HUES64 (cell line): ENCODE measurements around the gene POLR2A.

ENCODE experiments used
- H3K27ac ChIP-seq: 2 replicates; pipeline ENCODE4 v1.7.0; 2013; ENCODE audit warnings: low read depth, low read length, inconsistent platforms
- H3K27me3 ChIP-seq: 2 replicates; pipeline ENCODE4 v1.6.1; 2013; ENCODE audit warnings: mild to moderate bottlenecking, low read length; ENCODE audit not compliant: insufficient read depth
- H3K36me3 ChIP-seq: 2 replicates; pipeline ENCODE4 v1.6.1; 2013; ENCODE audit warnings: mild to moderate bottlenecking, low read length; ENCODE audit not compliant: insufficient read depth
- H3K4me1 ChIP-seq: 2 replicates; pipeline ENCODE4 v1.6.1; 2013; ENCODE audit warnings: mild to moderate bottlenecking, low read length, moderate library complexity; ENCODE audit not compliant: insufficient read depth
- H3K4me3 ChIP-seq: 2 replicates; pipeline ENCODE4 v1.5.1; 2013; ENCODE audit warnings: mild to moderate bottlenecking, low read length, moderate library complexity
- H3K9ac ChIP-seq: 2 replicates; pipeline ENCODE4 v1.6.1; 2013; ENCODE audit warnings: mild to moderate bottlenecking, low read depth, low read length
- H3K9me3 ChIP-seq: 2 replicates; pipeline ENCODE4 v1.6.1; 2013; ENCODE audit warnings: low read depth, low read length; ENCODE audit not compliant: insufficient read depth
- WGBS: fragments of 150-250, 120-280 bp; methylation state at CpG from one replicate; pipeline ENCODE4 v1.1.7; 2013; ENCODE audit warnings: missing lambda C conversion rate; 5-methylcytosine and 5-hydroxymethylcytosine counted together

Gene POLR2A

DNA sequence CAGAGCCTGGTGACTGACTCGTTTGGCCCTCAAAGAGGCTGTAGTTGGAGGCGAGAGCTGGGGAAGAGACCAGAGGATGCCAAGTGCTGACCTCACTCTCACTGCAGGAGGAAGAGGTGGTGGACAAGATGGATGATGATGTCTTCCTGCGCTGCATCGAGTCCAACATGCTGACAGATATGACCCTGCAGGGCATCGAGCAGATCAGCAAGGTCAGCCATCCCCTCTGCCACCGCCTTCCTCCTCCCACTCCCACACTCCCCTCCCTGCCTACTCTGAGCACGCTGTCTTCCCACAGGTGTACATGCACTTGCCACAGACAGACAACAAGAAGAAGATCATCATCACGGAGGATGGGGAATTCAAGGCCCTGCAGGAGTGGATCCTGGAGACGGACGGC lies 26.9 kb downstream of the POLR2A start:
- H3K9me3 ChIP-seq = no peaks in the 10 kb centered on the region
- peaks cover 82% of the 10 kb centered on the region for H3K36me3 ChIP-seq
- no peak overlapping the region for H3K9ac ChIP-seq
- H3K4me3 ChIP-seq = no peak overlapping the region
- H3K4me1 ChIP-seq = no peaks in the 10 kb centered on the region
- H3K27ac ChIP-seq = no peak overlapping the region
- WGBS = 94% methylated on average over 10 of the region's 10 CpGs
- H3K27me3 ChIP-seq = no peaks in the 10 kb centered on the region

DNA sequence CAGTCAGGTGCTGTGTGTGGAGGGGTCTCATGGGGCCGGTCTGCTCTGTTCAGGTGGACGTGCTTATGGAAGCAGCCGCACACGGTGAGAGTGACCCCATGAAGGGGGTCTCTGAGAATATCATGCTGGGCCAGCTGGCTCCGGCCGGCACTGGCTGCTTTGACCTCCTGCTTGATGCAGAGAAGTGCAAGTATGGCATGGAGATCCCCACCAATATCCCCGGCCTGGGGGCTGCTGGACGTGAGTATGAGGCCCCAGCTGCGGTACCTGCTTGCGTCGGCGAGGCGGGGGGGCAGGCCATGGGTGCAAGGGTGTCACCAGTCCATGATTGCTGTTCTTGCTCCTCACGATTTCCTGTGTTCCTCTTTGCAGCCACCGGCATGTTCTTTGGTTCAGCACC lies 27.9 kb downstream of the POLR2A start:
- H3K4me1 ChIP-seq = no peaks in the 10 kb centered on the region
- H3K36me3 ChIP-seq = peaks cover 74% of the 10 kb centered on the region
- H3K4me3 ChIP-seq = no peak overlapping the region
- no peaks in the 10 kb centered on the region for H3K27me3 ChIP-seq
- no peak overlapping the region for H3K27ac ChIP-seq
- no peak overlapping the region for H3K9ac ChIP-seq
- WGBS = 95% methylated on average over 15 of the region's 15 CpGs
- H3K9me3 ChIP-seq = no peaks in the 10 kb centered on the region

DNA sequence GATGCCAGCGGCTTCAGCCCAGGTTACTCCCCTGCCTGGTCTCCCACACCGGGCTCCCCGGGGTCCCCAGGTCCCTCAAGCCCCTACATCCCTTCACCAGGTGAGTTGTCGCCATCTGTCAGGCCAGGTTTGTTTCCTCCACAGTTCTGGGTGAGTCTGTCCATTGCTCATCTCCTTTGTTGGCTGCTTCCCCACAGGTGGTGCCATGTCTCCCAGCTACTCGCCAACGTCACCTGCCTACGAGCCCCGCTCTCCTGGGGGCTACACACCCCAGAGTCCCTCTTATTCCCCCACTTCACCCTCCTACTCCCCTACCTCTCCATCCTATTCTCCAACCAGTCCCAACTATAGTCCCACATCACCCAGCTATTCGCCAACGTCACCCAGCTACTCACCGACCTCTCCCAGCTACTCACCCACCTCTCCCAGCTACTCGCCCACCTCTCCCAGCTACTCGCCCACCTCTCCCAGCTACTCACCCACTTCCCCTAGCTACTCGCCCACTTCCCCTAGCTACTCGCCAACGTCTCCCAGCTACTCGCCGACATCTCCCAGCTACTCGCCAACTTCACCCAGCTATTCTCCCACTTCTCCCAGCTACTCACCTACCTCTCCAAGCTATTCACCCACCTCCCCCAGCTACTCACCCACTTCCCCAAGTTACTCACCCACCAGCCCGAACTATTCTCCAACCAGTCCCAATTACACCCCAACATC lies 28.8 kb downstream of the POLR2A start:
- Histone ChIP-seq H3K9ac (no peak overlapping the region), H3K36me3 (peaks cover 65% of the 10 kb centered on the region), H3K27ac (no peak overlapping the region), H3K4me1 (no peaks in the 10 kb centered on the region), H3K27me3 (no peaks in the 10 kb centered on the region), H3K9me3 (no peaks in the 10 kb centered on the region), H3K4me3 (no peak overlapping the region)
- 91% methylated on average over 20 of the region's 20 CpGs for WGBS

DNA sequence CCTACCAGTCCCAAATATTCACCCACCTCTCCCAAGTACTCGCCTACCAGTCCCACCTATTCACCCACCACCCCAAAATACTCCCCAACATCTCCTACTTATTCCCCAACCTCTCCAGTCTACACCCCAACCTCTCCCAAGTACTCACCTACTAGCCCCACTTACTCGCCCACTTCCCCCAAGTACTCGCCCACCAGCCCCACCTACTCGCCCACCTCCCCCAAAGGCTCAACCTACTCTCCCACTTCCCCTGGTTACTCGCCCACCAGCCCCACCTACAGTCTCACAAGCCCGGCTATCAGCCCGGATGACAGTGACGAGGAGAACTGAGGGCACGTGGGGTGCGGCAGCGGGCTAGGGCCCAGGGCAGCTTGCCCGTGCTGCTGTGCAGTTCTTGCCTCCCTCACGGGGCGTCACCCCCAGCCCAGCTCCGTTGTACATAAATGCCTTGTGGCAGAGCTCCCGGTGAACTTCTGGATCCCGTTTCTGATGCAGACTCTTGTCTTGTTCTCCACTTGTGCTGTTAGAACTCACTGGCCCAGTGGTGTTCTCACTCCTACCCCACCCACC lies 29.8 kb downstream of the POLR2A start:
- Histone ChIP-seq H3K36me3 (peaks cover 56% of the 10 kb centered on the region), H3K4me1 (no peaks in the 10 kb centered on the region), H3K9ac (no peak overlapping the region), H3K27ac (no peak overlapping the region), H3K9me3 (no peaks in the 10 kb centered on the region), H3K4me3 (no peak overlapping the region), H3K27me3 (no peaks in the 10 kb centered on the region)
- WGBS = 90% methylated on average over 17 of the region's 17 CpGs

DNA sequence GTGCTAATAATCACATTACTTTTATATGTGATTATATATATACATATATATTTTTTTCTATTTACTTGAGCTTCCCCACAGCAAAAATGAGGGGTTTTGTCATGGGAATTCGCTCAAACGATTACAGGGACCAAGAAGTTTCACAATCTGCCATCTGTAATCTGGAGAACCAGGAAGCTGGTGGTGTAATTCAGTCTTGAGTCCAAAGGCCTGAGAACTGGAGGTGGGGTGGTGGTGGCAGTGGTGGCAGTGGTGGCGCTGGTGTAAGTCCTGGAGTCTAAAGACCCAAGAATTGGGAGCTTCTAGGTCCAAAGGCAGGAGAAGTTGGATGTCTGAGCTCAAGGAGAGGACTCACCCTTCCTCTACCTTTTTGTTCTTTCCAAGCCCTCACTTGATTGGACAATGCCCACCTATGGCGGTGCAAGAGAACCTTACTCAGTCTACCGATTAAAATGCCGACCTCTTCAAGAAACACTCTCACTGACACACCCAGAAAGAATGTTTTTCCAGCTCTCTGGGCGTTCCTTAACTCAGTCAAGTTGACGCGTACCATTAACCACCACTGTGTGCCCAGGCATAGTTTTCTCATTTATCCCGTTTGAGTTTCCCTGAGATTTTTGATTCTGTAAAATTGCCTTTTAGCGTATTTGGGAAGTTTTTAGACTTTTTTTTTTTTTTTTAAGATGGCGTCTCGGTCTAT lies 31.9 kb downstream of the POLR2A start:
- peaks cover 35% of the 10 kb centered on the region for H3K36me3 ChIP-seq
- H3K9me3 ChIP-seq = no peaks in the 10 kb centered on the region
- no peak overlapping the region for H3K4me3 ChIP-seq
- H3K4me1 ChIP-seq = no peaks in the 10 kb centered on the region
- H3K27ac ChIP-seq = no peak overlapping the region
- H3K27me3 ChIP-seq = no peaks in the 10 kb centered on the region
- WGBS = 91% methylated on average over 13 of the region's 13 CpGs
- no peak overlapping the region for H3K9ac ChIP-seq

DNA sequence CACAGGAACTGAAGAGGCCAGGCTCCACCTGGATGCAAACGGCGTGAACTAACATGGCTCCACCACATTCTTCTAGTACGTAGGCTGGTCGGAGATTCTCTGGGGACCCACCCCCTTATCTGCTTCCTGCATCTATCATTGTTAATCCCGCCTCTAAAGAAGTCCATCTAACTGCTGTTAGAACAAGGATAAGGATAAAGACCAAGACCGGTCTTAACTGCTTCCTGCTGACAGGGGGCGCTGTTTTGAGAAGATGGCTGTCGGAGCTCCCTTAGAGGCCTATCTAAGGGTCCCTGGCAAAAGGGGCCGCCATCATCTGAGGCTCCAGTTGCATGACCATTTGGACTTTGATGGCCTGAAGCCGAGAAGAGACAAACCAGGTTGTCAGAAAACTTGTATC lies 38.9 kb downstream of the POLR2A start:
- Histone ChIP-seq H3K27me3 (no peaks in the 10 kb centered on the region), H3K9ac (no peak overlapping the region), H3K27ac (no peak overlapping the region), H3K9me3 (no peaks in the 10 kb centered on the region), H3K4me3 (no peak overlapping the region), H3K36me3 (no peaks in the 10 kb centered on the region), H3K4me1 (no peaks in the 10 kb centered on the region)
- 54% methylated on average over 10 of the region's 10 CpGs for WGBS

DNA sequence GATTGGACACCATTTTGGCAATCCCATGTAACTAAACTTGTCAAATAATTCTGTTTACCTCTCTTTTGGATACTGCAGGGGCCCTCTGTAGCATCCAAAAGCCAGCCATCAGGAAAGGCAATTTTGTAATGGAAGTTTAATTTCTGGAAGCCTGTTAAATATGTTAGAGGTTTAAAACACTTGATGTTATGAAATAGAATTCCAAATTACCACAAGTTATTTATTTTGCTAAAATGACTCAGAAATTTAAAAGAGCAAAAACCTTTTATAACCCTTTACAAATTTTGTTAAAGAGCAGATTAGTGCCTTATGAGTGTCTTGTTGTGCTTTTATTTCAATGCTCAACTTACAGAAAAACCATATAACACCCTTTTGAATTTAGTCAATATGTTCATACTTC lies 44.7 kb downstream of the POLR2A start:
- H3K4me3 ChIP-seq = no peak overlapping the region
- H3K36me3 ChIP-seq = no peaks in the 10 kb centered on the region
- H3K27me3 ChIP-seq = no peaks in the 10 kb centered on the region
- H3K4me1 ChIP-seq = no peaks in the 10 kb centered on the region
- H3K9ac ChIP-seq = no peak overlapping the region
- H3K27ac ChIP-seq = no peak overlapping the region
- H3K9me3 ChIP-seq = peaks cover 19% of the 10 kb centered on the region

DNA sequence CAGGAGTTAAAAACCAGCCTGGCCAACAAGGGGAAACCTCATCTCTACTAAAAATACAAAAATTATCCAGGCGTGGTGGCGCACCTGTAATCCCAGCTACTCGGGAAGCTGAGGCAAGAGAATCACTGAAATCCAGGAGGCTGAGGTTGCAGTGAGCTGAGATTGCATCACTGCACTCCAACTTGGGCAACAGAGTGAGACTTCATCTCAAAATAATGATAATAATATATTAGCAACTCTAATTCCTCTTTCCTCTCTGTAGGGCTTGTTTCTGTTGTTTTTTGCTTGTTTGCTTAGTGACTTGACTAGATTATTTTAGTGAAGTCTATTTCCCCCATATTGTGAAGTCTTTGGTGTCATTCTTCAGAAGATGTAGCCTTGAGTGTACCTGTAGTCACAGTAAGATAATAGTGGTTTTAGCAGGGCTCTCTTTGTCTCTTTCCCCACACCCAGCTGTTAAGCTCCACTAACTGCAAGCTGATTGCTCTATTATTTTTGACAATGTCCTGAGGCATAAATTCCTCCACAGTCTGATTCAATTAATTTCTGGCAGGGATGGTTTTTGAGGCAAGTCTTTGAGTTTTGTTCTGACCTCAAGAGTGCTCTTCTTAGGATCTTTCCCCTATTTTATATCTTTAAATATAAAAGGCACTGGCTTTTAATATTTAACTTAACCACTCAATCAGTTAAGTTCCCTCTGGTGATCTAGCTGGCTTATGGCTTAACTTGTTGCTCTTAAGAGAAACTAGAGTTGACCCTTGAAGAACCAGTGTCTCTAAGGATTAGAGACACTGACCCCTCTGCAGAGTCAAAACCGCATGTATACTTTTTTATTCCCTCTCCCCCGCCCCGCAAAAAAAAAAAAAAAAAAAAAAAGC lies 46.1 kb downstream of the POLR2A start:
- Histone ChIP-seq H3K9me3 (peaks cover 19% of the 10 kb centered on the region), H3K4me3 (no peak overlapping the region), H3K27me3 (no peaks in the 10 kb centered on the region), H3K4me1 (no peaks in the 10 kb centered on the region), H3K9ac (no peak overlapping the region), H3K36me3 (no peaks in the 10 kb centered on the region), H3K27ac (no peak overlapping the region)
- WGBS = 94% methylated on average over 4 of the region's 6 CpGs

DNA sequence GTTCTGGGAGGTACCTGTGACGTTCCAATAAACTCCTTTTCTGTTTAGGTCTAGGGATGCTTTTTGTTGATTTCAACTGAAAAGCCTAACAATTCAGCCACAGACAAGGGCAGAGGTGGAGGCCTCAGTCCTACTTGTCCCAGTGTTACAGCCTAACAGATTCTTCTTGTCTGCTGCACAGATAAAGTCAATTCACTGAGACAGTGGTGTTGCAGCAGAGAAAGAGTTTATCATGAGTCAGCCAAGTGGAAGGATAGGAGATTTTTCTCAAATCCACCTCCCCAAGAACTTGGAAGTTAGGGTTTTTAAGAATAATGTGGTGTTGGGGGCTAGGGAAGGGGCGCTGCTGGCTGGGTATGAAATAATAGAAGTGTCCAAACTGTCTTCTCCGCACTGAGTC lies 53.9 kb downstream of the POLR2A start:
- Histone ChIP-seq H3K9me3 (0 out of 2 replicates have a peak, but pooled peaks cover 5% of the 10 kb centered on the region), H3K27ac (no peak overlapping the region)
- 81% methylated on average over 3 of the region's 3 CpGs for WGBS

DNA sequence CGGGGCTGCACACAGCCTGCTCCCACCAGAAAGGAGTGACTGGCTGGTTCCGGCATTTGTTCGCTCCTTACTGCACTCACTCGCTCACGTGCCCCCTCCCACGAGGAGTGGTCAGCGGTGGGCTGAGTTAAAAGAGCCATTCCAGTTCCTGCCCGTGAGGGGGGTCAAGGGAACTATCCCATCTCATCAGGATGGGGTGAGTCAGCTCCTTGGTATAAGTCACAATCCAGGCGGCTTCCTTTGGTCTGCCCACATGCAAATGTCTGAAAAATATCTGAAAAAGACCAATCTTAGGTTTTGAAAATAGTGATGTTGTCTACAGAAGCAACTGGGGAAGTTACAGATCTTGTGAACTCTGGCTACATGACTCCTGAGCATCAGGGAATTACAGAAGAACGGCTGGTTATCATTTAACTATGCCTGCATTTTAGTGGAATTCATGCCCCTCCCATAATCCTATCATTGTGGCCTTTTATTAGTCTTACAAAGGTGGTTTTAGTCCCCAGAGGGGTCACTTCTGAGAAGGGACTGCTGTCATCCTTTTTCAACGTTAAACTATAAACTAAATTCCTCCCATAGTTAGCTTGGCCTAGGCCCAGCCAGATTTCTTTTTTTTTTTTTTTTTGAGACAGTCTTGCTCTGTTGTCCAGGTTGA lies 54.9 kb downstream of the POLR2A start:
- H3K4me1 ChIP-seq = no peaks in the 10 kb centered on the region
- no peak overlapping the region for H3K4me3 ChIP-seq
- no peak overlapping the region for H3K27ac ChIP-seq
- peaks cover 12% of the 10 kb centered on the region; the same call in 1 of the 2 replicates for H3K27me3 ChIP-seq
- H3K9me3 ChIP-seq = 0 out of 2 replicates have a peak, but pooled peaks cover 5% of the 10 kb centered on the region
- no peaks in the 10 kb centered on the region for H3K36me3 ChIP-seq
- 76% methylated on average over 11 of the region's 11 CpGs for WGBS
- H3K9ac ChIP-seq = no peak overlapping the region

More for the DNA sequence above, 53.9 kb downstream of the POLR2A start:
- H3K4me3 ChIP-seq = no peak overlapping the region
- H3K36me3 ChIP-seq = no peaks in the 10 kb centered on the region
- H3K27me3 ChIP-seq = peaks cover 5% of the 10 kb centered on the region; the same call in 1 of the 2 replicates
- H3K9ac ChIP-seq = no peak overlapping the region
- no peaks in the 10 kb centered on the region for H3K4me1 ChIP-seq
